NB4 (cell line): ENCODE results near the gene ROBO1.

Experiments used
- POLR2A ChIP-seq: IDR thresholded peaks from 2 replicates; pipeline ENCODE4 v1.6.1; 2011; ENCODE audit warnings: mild to moderate bottlenecking; ENCODE audit not compliant: insufficient read length; ENCODE audit errors: extremely low read depth
- TF ChIP-seq, protein P1 (sequence below): IDR thresholded peaks from one replicate; pipeline ENCODE4 v1.5.1; 2012; ENCODE audit warnings: low read depth, low read length

DNA sequence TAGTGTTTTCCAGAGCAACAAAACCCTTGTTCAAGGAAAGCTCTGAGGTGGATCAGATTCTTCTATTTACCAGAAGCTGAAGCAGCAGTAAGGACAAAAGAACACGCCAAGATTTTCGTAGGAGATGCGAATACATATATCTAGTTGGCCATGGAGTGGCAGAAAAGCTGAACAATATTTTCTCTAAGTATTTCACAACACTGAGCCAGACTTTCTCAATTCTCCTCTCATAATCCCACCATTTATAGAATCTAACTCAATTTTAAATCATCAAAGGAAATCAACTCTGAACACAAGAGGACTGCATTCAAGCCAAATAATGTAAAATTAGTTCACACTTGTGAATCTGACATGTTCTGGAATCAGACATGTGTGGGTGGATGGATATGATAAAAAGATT is 775.0 kb downstream of the ROBO1 start:
- TF ChIP-seq, protein P1, sequence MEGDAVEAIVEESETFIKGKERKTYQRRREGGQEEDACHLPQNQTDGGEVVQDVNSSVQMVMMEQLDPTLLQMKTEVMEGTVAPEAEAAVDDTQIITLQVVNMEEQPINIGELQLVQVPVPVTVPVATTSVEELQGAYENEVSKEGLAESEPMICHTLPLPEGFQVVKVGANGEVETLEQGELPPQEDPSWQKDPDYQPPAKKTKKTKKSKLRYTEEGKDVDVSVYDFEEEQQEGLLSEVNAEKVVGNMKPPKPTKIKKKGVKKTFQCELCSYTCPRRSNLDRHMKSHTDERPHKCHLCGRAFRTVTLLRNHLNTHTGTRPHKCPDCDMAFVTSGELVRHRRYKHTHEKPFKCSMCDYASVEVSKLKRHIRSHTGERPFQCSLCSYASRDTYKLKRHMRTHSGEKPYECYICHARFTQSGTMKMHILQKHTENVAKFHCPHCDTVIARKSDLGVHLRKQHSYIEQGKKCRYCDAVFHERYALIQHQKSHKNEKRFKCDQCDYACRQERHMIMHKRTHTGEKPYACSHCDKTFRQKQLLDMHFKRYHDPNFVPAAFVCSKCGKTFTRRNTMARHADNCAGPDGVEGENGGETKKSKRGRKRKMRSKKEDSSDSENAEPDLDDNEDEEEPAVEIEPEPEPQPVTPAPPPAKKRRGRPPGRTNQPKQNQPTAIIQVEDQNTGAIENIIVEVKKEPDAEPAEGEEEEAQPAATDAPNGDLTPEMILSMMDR: no peak
- no peak for TF ChIP-seq POLR2A
